ENCODE measurements around the gene DDX23. TPM values are rescaled to one million over a fixed set of nuclear protein-coding genes. Genes with fewer than 3 reads are reported as not detected.
A peak's percentile ranks its signal among the peaks of the same experiment; 100 is the strongest.

Gene DDX23
- total RNA-seq, 1 experiment from 2014 or later, result 80.8 TPM

- no peak for TF ChIP-seq CTCF (IDR thresholded peaks at IDR 0.05; ENCODE audit: unreplicated experiment)
- Mint-ChIP-seq H3K4me3 (ENCODE audit: low read depth, unreplicated experiment) (peak overlapping the region; percentile 85), H3K4me1 (ENCODE audit: low read depth, unreplicated experiment) (peaks cover 35% of the 10 kb centered on the region), H3K27me3 (ENCODE audit: unreplicated experiment) (no peaks in the 10 kb centered on the region), H3K27ac (ENCODE audit: unreplicated experiment) (peak overlapping the region; percentile 95), H3K36me3 (ENCODE audit: insufficient read depth, unreplicated experiment) (peaks cover 25% of the 10 kb centered on the region), H3K9me3 (ENCODE audit: low read depth, unreplicated experiment) (no peaks in the 10 kb centered on the region)
- no TSS peak for BruUV-seq (replicated peaks)
- DNase-seq, result no peak
- intact Hi-C loops (cut with micrococcal nuclease; ENCODE audit: unreplicated experiment), result no loop called here
- CTCF ChIA-PET, result interaction anchor here (0.7 to 1.8 kb wide), 8 partner anchors 9 to 243 kb away, joined by 3 to 13 read pairs (median 4); partner anchors contain the start of gene DDX23
Measured at GRCh38 chr12:48866052-48866711, 14.2 kb upstream of the DDX23 start.

DNA sequence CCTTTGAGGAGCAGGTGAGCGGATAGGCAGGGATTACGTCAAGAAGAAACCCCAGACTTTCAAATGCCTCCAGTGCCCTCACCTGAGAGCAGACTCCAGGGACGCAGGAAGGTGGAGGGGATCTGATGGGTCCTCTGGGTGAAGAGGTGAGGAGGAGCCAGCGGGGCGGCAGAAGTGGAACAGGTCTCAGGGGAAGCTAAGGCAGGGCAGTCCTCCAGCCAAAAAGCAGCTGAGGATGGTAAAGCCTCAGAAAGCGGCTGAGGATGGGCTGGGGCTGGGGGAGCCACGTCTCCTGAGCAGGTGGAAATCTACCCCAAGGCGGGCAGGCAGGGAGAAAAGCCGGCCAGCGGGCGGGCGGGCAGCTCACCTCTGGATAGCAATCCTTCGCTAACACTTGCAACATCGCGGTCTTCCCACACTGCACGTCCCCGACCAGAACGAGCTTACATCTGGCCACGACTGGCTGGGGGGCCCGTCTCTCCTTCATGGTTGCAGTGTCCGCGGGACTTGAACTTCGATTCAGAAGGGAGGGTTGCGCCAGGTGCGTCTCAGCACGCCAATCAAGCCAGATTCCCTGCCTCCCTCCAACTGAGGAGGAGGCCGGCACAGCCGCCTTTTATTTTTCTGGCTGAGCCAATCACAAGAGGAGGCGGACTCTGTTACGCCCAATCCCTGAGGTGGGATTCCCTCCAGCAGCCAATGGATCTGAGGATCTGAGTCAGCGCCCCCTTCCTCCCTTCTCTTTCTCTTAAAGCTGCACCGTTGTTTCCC, 13.5 kb upstream of the DDX23 start, which contains the start of gene RND1:
Gene RND1 (minus strand): TSS at position 590 of the 771 bp plus-strand sequence. CDS start 103 bp downstream, at position 487.
- Mint-ChIP-seq H3K27me3 (ENCODE audit: unreplicated experiment) (no peaks in the 10 kb centered on the region), H3K27ac (ENCODE audit: unreplicated experiment) (peak within 1 kb of the TSS; percentile 95), H3K4me3 (ENCODE audit: low read depth, unreplicated experiment) (peak within 1 kb of the TSS; percentile 85), H3K9me3 (ENCODE audit: low read depth, unreplicated experiment) (no peaks in the 10 kb centered on the region), H3K36me3 (ENCODE audit: insufficient read depth, unreplicated experiment) (peaks cover 32% of the 10 kb centered on the region), H3K4me1 (ENCODE audit: low read depth, unreplicated experiment) (peaks cover 42% of the 10 kb centered on the region)
- TF ChIP-seq CTCF (IDR thresholded peaks at IDR 0.05; ENCODE audit: unreplicated experiment), result no peak
- CTCF ChIA-PET, result interaction anchor here (0.7 to 1.8 kb wide), 9 partner anchors 9 to 244 kb away, joined by 3 to 13 read pairs (median 4); partner anchors contain the start of gene DDX23
- BruUV-seq (replicated peaks), result TSS peak; percentile 66
- DNase-seq, result peak; percentile 86
- intact Hi-C loops (cut with micrococcal nuclease; ENCODE audit: unreplicated experiment), result no loop called here

DNA sequence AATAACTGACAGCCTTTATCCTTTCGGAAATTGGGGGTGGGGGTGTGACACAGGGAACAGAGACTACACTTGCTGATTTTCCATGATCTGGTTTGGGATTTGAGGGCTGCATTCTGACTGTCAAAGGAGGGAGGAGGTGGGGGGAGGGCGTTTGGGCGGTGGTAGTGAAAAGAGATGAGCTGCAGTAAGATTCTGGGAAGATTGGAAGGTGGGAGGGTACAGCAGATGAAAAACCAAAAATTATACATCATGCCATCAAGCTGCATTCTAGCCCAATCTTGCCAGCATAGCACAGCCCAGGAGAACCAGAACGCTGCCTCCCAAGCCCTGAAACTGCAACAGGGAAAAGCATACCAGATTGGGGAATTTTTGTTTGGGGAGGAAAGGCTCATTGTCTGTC, 11.3 kb upstream of the DDX23 start:
- BruUV-seq (replicated peaks), result no TSS peak
- DNase-seq, result no peak
- no peak for TF ChIP-seq CTCF (IDR thresholded peaks at IDR 0.05; ENCODE audit: unreplicated experiment)
- H3K4me3 Mint-ChIP-seq (ENCODE audit: low read depth, unreplicated experiment), result peak overlapping the region; percentile 85
- peaks cover 36% of the 10 kb centered on the region for H3K36me3 Mint-ChIP-seq (ENCODE audit: insufficient read depth, unreplicated experiment)
- CTCF ChIA-PET, result interaction anchor here (1.1 kb wide), 1 partner anchor 10 kb away, joined by 3 read pairs; no protein-coding TSS in a partner anchor
- intact Hi-C loops (cut with micrococcal nuclease; ENCODE audit: unreplicated experiment), result no loop called here
- H3K27me3 Mint-ChIP-seq (ENCODE audit: unreplicated experiment), result no peaks in the 10 kb centered on the region
- H3K4me1 Mint-ChIP-seq (ENCODE audit: low read depth, unreplicated experiment), result peaks cover 42% of the 10 kb centered on the region
- no peak overlapping the region for H3K27ac Mint-ChIP-seq (ENCODE audit: unreplicated experiment)
- no peaks in the 10 kb centered on the region for H3K9me3 Mint-ChIP-seq (ENCODE audit: low read depth, unreplicated experiment)

GRCh38 chr12:48862760-48863159, 10.8 kb upstream of the DDX23 start:
- Mint-ChIP-seq H3K36me3 (ENCODE audit: insufficient read depth, unreplicated experiment) (peaks cover 36% of the 10 kb centered on the region), H3K27me3 (ENCODE audit: unreplicated experiment) (no peaks in the 10 kb centered on the region), H3K9me3 (ENCODE audit: low read depth, unreplicated experiment) (no peaks in the 10 kb centered on the region), H3K27ac (ENCODE audit: unreplicated experiment) (no peak overlapping the region), H3K4me3 (ENCODE audit: low read depth, unreplicated experiment) (peak overlapping the region; percentile 85), H3K4me1 (ENCODE audit: low read depth, unreplicated experiment) (peaks cover 42% of the 10 kb centered on the region)
- CTCF ChIA-PET, result interaction anchor here (1.1 to 1.2 kb wide), 2 partner anchors 10 to 43 kb away, joined by 3 read pairs; no protein-coding TSS in a partner anchor
- no peak for DNase-seq
- no TSS peak for BruUV-seq (replicated peaks)
- no peak for TF ChIP-seq CTCF (IDR thresholded peaks at IDR 0.05; ENCODE audit: unreplicated experiment)
- intact Hi-C loops (cut with micrococcal nuclease; ENCODE audit: unreplicated experiment), result no loop called here
